ENCODE data around the gene RASD1.

DNA sequence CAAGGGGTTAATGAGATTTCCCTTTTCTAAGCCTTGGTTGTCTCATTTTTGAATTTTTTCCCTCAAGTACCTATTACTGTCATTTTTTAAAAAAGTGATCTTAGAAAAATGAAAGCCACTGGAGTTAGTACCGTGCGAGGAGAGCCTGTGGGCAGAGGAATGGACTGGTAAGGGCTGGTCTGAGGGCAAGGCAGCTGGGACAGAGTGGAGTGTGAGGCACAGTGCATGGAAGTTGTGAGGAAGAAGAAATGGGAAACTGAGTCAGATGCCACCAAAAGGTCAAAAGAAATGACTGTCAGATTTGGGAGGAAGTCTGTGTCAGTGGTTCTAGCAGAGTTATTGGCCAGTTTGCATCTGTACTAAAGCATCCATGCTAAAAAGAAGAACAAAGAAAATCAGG lies 8.2 kb downstream of the RASD1 start:
- TF ChIP-seq RAD21 (IDR thresholded peaks at IDR 0.05; ENCODE audit: low read length) (no peak), CTCF (conservative IDR thresholded peaks at IDR 0.05; ENCODE audit: low read depth, low read length) (no peak), RCOR1 (IDR thresholded peaks at IDR 0.05; ENCODE audit: insufficient replicate concordance, low read length) (no peak), FOS (IDR thresholded peaks at IDR 0.05; ENCODE audit: low read depth, low read length) (no peak), USF2 (IDR thresholded peaks at IDR 0.05; ENCODE audit: low read depth, low read length) (no peak), SMC3 (IDR thresholded peaks at IDR 0.05; ENCODE audit: low read depth, low read length) (no peak), POLR2A (IDR thresholded peaks at IDR 0.05; ENCODE audit: low read depth, low read length) (no peak), MAFK (IDR thresholded peaks at IDR 0.05; ENCODE audit: low read depth, low read length) (no peak), RFX5 (IDR thresholded peaks at IDR 0.05; ENCODE audit: low read depth, low read length) (no peak), CEBPB (IDR thresholded peaks at IDR 0.05; ENCODE audit: low read depth, low read length) (no peak), CHD1 (IDR thresholded peaks at IDR 0.05; ENCODE audit: low read depth, low read length) (no peak), BHLHE40 (IDR thresholded peaks at IDR 0.05; ENCODE audit: low read depth, low read length) (no peak)
